Fibroblast of pulmonary artery (primary cell): ENCODE measurements around the gene SLC19A1.

ENCODE experiments used
- DNase-seq: peaks from one replicate; pipeline ENCODE4 v3.0.0-alpha.2; 2010; ENCODE audit warnings: low read depth
- H3K4me3 ChIP-seq: replicated peaks from 2 replicates; pipeline ENCODE4 v1.5.1; 2011; ENCODE audit warnings: low read depth, mild to moderate bottlenecking, control low read depth, low read length, moderate library complexity
- CTCF ChIP-seq: IDR thresholded peaks from 2 replicates; pipeline ENCODE4 v1.5.1; 2011; ENCODE audit warnings: mild to moderate bottlenecking, control low read depth, low read length, inconsistent platforms; ENCODE audit errors: missing control alignments

SLC19A1 gene

GRCh38 chr21:45523411-45524101, 18.7 kb downstream of the SLC19A1 start:
- no peak for DNase-seq
- H3K4me3 ChIP-seq, result no peak overlapping the region
- TF ChIP-seq CTCF, result no peak

GRCh38 chr21:45522986-45523385, 19.3 kb downstream of the SLC19A1 start:
- no peak for DNase-seq
- no peak overlapping the region for H3K4me3 ChIP-seq
- TF ChIP-seq CTCF, result no peak

- no peak for TF ChIP-seq CTCF
- DNase-seq, result no peak
- no peak overlapping the region for H3K4me3 ChIP-seq
These were observed 19.9 kb downstream of the SLC19A1 start for GRCh38 chr21:45522381-45522780.

GRCh38 chr21:45521241-45521640, 21.0 kb downstream of the SLC19A1 start:
- no peak for DNase-seq

GRCh38 chr21:45519182-45519581, 23.1 kb downstream of the SLC19A1 start:
- no peak for DNase-seq
- no peak overlapping the region for H3K4me3 ChIP-seq
- no peak for TF ChIP-seq CTCF

More at GRCh38 chr21:45521241-45521640, 21.0 kb downstream of the SLC19A1 start:
- no peak overlapping the region for H3K4me3 ChIP-seq
- no peak for TF ChIP-seq CTCF

- no peak for TF ChIP-seq CTCF
- no peak for DNase-seq
- H3K4me3 ChIP-seq, result no peak overlapping the region
These were observed 23.5 kb downstream of the SLC19A1 start for GRCh38 chr21:45518742-45519141.
